ENCODE measurements around the gene PHAF1.

DNA sequence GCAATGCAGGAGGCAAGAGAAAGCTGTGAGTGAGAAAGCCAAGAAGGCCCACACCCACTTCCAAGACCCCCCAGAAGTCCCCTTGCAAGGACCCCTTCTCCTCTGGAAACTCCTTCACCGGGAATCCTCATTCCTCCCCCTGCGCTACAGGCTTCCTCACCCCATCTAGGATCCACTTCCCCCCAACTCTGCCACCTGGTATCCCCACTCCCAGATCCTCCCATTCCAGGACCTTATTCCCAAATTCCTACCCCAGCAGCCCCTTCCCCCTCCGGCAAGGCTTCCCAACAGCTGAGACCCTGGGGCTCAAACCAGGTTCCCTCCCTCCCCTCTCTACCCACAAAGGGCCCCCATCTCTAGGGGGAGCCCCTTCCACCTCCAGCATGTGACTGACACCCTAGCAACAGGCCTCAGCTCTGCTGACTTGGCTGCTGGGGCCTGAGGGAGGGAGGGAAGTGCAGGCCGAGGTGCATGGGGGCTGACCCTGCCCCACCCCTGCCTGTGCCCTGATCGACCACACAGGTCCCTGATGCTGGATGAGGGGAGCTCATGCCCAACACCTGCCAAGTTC lies 56.9 kb downstream of the PHAF1 start:
- TF ChIP-seq, protein P1, sequence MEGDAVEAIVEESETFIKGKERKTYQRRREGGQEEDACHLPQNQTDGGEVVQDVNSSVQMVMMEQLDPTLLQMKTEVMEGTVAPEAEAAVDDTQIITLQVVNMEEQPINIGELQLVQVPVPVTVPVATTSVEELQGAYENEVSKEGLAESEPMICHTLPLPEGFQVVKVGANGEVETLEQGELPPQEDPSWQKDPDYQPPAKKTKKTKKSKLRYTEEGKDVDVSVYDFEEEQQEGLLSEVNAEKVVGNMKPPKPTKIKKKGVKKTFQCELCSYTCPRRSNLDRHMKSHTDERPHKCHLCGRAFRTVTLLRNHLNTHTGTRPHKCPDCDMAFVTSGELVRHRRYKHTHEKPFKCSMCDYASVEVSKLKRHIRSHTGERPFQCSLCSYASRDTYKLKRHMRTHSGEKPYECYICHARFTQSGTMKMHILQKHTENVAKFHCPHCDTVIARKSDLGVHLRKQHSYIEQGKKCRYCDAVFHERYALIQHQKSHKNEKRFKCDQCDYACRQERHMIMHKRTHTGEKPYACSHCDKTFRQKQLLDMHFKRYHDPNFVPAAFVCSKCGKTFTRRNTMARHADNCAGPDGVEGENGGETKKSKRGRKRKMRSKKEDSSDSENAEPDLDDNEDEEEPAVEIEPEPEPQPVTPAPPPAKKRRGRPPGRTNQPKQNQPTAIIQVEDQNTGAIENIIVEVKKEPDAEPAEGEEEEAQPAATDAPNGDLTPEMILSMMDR (conservative IDR thresholded peaks at IDR 0.05 in 1 of 2, IDR thresholded peaks at IDR 0.05 in 1 of 2; ENCODE audit: low read depth in 1 of 2, low read length in 2 of 2): no peak
- no peak for TF ChIP-seq EZH2 (IDR thresholded peaks at IDR 0.05; ENCODE audit: low read length, missing control alignments)
